ENCODE data around the gene IFRD2.

DNA sequence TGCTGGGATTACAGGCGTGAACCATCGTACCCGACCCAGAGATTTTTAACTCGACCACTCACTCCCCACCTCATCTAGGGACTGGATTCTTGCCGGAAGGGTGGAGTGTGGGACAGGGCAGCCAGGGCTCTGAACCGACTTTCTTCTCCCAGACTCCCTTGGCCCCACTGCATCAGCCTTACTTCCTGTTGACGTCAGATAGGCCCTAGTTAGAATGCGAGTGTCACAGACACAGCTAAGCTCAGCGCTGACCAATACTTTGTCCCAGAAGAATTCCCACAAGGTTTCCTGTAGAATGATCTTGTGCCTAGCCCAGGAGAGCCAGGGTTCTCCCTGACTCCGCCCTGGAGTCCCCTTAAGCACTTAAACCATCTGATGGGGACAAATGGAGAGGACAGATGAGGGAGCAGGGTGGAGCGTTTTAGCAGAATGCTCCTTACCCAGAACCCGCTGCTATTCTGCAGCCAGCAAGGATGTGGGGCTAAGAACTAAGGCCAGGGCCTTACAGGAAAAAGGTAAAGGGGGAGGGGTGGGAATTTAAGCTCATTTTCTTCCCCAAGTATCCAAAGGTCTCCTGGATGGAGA is 41.6 kb upstream of the IFRD2 start:
- TF ChIP-seq, protein P1, sequence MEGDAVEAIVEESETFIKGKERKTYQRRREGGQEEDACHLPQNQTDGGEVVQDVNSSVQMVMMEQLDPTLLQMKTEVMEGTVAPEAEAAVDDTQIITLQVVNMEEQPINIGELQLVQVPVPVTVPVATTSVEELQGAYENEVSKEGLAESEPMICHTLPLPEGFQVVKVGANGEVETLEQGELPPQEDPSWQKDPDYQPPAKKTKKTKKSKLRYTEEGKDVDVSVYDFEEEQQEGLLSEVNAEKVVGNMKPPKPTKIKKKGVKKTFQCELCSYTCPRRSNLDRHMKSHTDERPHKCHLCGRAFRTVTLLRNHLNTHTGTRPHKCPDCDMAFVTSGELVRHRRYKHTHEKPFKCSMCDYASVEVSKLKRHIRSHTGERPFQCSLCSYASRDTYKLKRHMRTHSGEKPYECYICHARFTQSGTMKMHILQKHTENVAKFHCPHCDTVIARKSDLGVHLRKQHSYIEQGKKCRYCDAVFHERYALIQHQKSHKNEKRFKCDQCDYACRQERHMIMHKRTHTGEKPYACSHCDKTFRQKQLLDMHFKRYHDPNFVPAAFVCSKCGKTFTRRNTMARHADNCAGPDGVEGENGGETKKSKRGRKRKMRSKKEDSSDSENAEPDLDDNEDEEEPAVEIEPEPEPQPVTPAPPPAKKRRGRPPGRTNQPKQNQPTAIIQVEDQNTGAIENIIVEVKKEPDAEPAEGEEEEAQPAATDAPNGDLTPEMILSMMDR (IDR thresholded peaks at IDR 0.05) = no peak
- TF ChIP-seq POLR2AphosphoS5 (IDR thresholded peaks at IDR 0.05; ENCODE audit: insufficient read depth in 1 of 2, low read depth in 1 of 2) = peak in 1 of 2 donors; percentile 17
- TF ChIP-seq POLR2A (IDR thresholded peaks at IDR 0.05) = no peak

Measured in vagina (tissue), 2 donors.